GM21737 (cell line): ENCODE measurements around the gene OLIG2.

ENCODE experiments used
- ATAC-seq: cut with Tn5 transposase; IDR thresholded peaks from one replicate; pipeline ENCODE4 v1.9.1; 2021; ENCODE audit warnings: mild to moderate bottlenecking, moderate library complexity; ENCODE audit not compliant: unreplicated experiment

The OLIG2 gene

GRCh38 chr21:33063907-33064622, 38.3 kb downstream of the OLIG2 start:
- ATAC-seq, result no peak

GRCh38 chr21:33064623-33065390, 39.1 kb downstream of the OLIG2 start:
- no peak for ATAC-seq

GRCh38 chr21:33067043-33067442, 41.3 kb downstream of the OLIG2 start:
- ATAC-seq, result no peak

- no peak for ATAC-seq
These were observed 41.7 kb downstream of the OLIG2 start for GRCh38 chr21:33067457-33067856.

- ATAC-seq, result no peak
These were observed 43.5 kb downstream of the OLIG2 start for GRCh38 chr21:33069243-33069642.

GRCh38 chr21:33069645-33069993, 43.9 kb downstream of the OLIG2 start:
- ATAC-seq, result no peak

GRCh38 chr21:33069994-33070743, 44.4 kb downstream of the OLIG2 start, which contains the start of gene OLIG1:
Gene OLIG1 (plus strand): TSS chr21:33070141. CDS start chr21:33070247, 106 bp downstream.
- no peak for ATAC-seq

- ATAC-seq, result no peak
These were observed 44.9 kb downstream of the OLIG2 start for GRCh38 chr21:33070744-33070997.

- ATAC-seq, result no peak
These were observed 45.4 kb downstream of the OLIG2 start for GRCh38 chr21:33070998-33071769.

- ATAC-seq, result no peak
These were observed 46.1 kb downstream of the OLIG2 start for GRCh38 chr21:33071770-33072306.

GRCh38 chr21:33073636-33074035, 47.9 kb downstream of the OLIG2 start:
- no peak for ATAC-seq

- no peak for ATAC-seq
These were observed 49.4 kb downstream of the OLIG2 start for GRCh38 chr21:33075128-33075527.

- ATAC-seq, result no peak
These were observed 50.0 kb downstream of the OLIG2 start for GRCh38 chr21:33075596-33076195.

- ATAC-seq, result no peak
These were observed 51.0 kb downstream of the OLIG2 start for GRCh38 chr21:33076600-33077329.
